Measurements from ENCODE around the gene ACAP1.

The ACAP1 gene

DNA sequence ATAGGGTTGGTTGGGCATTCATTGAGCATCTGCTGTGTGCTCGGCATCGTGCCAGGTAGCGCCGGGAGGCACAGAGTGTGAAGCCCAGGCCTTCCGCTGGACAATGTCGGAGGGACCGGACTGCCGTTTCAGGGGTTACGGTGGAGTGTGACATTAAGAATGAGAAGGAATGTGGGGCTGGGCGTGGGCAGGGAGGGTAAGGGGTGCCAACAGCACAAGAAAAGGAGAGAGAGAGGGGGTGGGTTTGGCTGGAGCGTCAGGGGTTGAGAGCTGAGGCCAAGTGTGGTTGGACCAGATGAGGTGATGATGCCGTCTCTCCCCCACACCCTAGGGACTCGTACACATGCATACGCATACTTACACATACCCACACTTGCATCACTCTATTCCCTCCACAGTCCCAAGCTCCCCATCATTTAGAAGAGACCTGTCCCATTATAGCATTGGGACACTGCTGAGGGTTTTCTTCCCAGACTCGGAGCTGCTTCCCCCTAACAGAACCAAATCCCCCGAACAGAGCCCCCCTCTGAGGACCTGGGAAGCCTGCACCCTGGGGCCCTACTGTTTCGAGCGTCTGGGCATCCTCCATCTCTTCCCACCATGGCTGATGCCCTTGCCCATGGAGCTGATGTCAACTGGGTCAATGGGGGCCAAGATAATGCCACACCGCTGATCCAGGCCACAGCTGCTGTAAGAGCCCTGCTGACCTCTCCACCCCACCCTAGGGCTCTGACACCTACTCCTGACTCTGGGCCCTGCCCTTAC, 12.3 kb downstream of the ACAP1 start:
- Mint-ChIP-seq H3K4me3 (peak overlapping the region; percentile 91 to 97 (median 93)), H3K27ac (peak overlapping the region; percentile 94 to 99 (median 99)), H3K36me3 (ENCODE audit: low read depth) (no peaks in the 10 kb centered on the region), H3K27me3 (ENCODE audit: low read depth) (peaks cover 13% of the 10 kb centered on the region), H3K9me3 (no peaks in the 10 kb centered on the region), H3K4me1 (peaks cover 39% of the 10 kb centered on the region)
- TF ChIP-seq, protein P1, sequence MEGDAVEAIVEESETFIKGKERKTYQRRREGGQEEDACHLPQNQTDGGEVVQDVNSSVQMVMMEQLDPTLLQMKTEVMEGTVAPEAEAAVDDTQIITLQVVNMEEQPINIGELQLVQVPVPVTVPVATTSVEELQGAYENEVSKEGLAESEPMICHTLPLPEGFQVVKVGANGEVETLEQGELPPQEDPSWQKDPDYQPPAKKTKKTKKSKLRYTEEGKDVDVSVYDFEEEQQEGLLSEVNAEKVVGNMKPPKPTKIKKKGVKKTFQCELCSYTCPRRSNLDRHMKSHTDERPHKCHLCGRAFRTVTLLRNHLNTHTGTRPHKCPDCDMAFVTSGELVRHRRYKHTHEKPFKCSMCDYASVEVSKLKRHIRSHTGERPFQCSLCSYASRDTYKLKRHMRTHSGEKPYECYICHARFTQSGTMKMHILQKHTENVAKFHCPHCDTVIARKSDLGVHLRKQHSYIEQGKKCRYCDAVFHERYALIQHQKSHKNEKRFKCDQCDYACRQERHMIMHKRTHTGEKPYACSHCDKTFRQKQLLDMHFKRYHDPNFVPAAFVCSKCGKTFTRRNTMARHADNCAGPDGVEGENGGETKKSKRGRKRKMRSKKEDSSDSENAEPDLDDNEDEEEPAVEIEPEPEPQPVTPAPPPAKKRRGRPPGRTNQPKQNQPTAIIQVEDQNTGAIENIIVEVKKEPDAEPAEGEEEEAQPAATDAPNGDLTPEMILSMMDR (IDR thresholded peaks at IDR 0.05; ENCODE audit: unreplicated experiment in 3 of 3): no peak

DNA sequence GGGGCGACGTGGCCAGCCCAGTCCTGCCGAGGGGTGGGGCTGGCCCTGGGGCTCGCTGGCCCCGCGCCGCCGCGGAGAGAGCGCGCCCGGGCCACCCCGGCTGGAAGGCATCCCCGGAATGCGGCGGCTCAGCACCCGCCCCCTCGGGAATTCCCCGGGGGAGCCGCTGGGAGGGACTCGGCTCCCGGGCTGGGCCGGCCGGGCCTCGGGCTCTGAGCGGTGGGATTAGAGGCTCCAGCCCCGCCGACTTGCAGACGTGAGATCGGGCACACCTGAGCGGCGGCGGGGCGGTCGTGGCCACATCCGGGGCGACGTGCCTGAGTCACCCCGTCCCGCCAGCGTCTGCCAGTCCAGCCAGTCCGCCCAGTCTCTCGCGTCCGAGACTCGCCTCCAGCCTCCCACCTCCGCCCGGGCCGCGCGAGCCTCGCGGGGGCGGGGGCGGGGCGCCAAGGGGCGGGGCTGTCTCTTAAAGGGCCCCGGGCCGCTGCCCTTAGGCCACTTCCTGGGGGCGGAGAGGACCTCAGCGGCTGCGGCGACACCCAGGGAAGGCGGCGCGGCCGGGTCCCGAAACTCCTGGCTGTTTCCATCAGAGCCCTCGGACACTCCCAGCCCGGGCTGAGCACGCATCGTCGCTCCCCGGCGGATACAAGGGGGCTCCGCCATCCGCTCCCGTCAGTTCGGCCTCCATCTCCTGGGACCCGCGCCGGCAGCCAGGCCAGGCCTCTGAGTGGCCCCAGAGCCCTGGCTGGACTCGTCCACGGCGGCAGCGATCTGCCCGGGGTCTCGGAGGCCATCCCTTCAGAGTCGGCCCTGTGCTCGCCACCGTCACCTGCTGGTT, 15.6 kb downstream of the ACAP1 start, which contains the start of gene KCTD11:
Gene KCTD11 (plus strand): TSS at position 498 of the 838 bp plus-strand sequence.
- Mint-ChIP-seq H3K27ac (peak within 1 kb of the TSS; percentile 94 to 99 (median 99)), H3K36me3 (ENCODE audit: low read depth) (no peaks in the 10 kb centered on the region), H3K27me3 (ENCODE audit: low read depth) (peaks cover 3% of the 10 kb centered on the region), H3K4me1 (peaks cover 51% of the 10 kb centered on the region), H3K9me3 (no peaks in the 10 kb centered on the region), H3K4me3 (peak within 1 kb of the TSS; percentile 93 to 97 (median 94))
- TF ChIP-seq, protein P1 (IDR thresholded peaks at IDR 0.05; ENCODE audit: unreplicated experiment in 3 of 3): peak in 1 of 3 experiments; percentile 66

DNA sequence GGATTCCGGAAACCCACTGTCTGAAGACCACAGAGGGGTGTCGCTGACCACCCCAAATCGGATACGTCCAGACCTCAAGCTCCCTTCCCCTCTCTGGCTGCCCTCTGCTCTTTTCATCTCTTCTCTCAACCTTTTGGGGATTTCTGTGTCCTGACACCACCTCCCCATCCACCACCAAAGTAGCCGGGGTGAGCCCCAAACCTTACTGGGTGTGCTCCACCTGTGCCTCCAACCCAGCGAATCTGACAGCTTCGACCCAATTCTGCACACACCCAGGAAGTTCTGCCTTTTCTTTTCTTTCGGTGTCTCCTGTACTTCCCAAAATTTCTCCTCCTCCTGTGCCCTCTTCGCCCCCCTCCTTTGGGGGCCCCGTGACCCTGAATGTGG, 16.2 kb downstream of the ACAP1 start:
- H3K4me3 Mint-ChIP-seq: peak overlapping the region; percentile 89 to 94 (median 93)
- TF ChIP-seq, protein P1 (IDR thresholded peaks at IDR 0.05; ENCODE audit: unreplicated experiment in 3 of 3): peak in 2 of 3 experiments; percentile 62 to 67
- H3K9me3 Mint-ChIP-seq: no peaks in the 10 kb centered on the region
- peak overlapping the region; percentile 92 to 96 (median 94) for H3K27ac Mint-ChIP-seq
- peaks cover 9% of the 10 kb centered on the region for H3K27me3 Mint-ChIP-seq (ENCODE audit: low read depth)
- no peaks in the 10 kb centered on the region for H3K36me3 Mint-ChIP-seq (ENCODE audit: low read depth)
- peaks cover 48% of the 10 kb centered on the region for H3K4me1 Mint-ChIP-seq

DNA sequence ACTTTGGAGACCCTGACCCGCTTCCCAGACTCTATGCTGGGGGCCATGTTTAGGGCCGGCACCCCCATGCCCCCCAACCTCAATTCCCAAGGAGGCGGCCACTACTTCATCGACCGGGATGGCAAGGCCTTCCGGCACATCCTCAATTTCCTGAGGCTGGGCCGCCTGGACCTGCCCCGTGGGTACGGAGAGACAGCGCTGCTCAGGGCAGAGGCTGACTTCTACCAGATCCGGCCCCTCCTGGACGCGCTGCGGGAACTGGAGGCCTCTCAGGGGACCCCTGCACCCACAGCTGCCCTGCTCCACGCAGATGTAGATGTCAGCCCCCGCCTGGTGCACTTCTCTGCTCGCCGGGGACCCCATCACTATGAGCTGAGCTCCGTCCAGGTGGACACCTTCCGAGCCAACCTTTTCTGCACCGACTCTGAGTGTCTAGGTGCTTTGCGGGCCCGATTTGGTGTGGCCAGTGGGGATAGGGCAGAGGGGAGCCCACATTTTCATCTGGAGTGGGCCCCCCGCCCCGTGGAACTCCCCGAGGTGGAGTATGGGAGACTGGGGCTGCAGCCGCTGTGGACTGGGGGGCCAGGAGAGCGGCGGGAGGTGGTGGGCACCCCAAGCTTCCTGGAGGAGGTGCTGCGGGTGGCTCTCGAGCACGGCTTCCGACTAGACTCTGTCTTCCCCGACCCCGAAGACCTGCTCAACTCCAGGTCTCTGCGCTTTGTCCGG, 16.7 kb downstream of the ACAP1 start:
- TF ChIP-seq, protein P1 (IDR thresholded peaks at IDR 0.05; ENCODE audit: unreplicated experiment in 3 of 3): no peak
- H3K27ac Mint-ChIP-seq: peak overlapping the region; percentile 92 to 96 (median 94)
- no peaks in the 10 kb centered on the region for H3K36me3 Mint-ChIP-seq (ENCODE audit: low read depth)
- H3K9me3 Mint-ChIP-seq: no peaks in the 10 kb centered on the region
- peaks cover 43% of the 10 kb centered on the region for H3K4me1 Mint-ChIP-seq
- H3K27me3 Mint-ChIP-seq (ENCODE audit: low read depth): peaks cover 9% of the 10 kb centered on the region
- peak overlapping the region; percentile 89 to 94 (median 93) for H3K4me3 Mint-ChIP-seq

DNA sequence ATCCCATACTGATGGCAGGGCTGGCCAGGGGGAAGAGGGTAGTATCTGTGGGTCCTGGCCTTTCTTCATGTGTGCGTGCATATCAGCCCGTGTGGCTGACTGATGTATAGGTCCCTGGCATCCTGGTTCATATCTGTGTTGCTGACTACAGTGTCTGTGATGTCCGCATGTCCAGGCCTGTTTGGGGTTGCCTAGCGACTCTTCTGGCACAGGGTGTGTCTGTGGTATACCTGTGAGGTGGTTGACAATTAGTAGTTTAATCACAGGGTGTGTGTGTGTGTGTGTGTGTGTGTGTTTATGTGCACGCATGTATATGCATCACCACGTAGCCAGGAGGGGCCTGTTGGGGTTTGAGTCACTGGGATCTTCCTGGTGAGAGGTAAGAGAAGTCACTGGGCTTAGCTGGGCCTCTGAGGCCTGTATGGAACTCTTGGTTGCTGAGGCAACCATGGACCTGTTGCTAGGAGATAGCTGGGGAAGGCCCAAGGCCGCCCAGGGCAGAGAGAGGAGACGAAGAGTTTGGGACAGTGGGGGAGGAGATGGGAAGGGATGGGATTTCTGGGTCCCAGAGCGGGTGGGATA, 18.0 kb downstream of the ACAP1 start:
- H3K4me1 Mint-ChIP-seq: peaks cover 30% of the 10 kb centered on the region
- peaks cover 6% of the 10 kb centered on the region for H3K27me3 Mint-ChIP-seq (ENCODE audit: low read depth)
- H3K4me3 Mint-ChIP-seq: peak overlapping the region; percentile 89 to 94 (median 93)
- H3K27ac Mint-ChIP-seq: peak overlapping the region; percentile 70 to 95 (median 75)
- TF ChIP-seq, protein P1 (IDR thresholded peaks at IDR 0.05; ENCODE audit: unreplicated experiment in 3 of 3): no peak
- no peaks in the 10 kb centered on the region for H3K9me3 Mint-ChIP-seq
- H3K36me3 Mint-ChIP-seq (ENCODE audit: low read depth): no peaks in the 10 kb centered on the region
